ENCODE measurements around the gene ZNF710. TPM values are rescaled to one million over a fixed set of nuclear protein-coding genes. Genes with fewer than 3 reads are reported as not detected.

ZNF710 gene, protein sequence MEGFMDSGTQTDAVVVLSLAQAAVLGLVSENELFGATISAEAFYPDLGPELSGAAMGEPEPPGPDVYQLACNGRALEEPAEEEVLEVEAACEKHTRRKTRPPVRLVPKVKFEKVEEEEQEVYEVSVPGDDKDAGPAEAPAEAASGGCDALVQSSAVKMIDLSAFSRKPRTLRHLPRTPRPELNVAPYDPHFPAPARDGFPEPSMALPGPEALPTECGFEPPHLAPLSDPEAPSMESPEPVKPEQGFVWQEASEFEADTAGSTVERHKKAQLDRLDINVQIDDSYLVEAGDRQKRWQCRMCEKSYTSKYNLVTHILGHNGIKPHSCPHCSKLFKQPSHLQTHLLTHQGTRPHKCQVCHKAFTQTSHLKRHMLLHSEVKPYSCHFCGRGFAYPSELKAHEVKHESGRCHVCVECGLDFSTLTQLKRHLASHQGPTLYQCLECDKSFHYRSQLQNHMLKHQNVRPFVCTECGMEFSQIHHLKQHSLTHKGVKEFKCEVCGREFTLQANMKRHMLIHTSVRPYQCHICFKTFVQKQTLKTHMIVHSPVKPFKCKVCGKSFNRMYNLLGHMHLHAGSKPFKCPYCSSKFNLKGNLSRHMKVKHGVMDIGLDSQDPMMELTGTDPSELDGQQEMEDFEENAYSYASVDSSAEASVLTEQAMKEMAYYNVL
- total RNA-seq: 14.9 TPM

DNA sequence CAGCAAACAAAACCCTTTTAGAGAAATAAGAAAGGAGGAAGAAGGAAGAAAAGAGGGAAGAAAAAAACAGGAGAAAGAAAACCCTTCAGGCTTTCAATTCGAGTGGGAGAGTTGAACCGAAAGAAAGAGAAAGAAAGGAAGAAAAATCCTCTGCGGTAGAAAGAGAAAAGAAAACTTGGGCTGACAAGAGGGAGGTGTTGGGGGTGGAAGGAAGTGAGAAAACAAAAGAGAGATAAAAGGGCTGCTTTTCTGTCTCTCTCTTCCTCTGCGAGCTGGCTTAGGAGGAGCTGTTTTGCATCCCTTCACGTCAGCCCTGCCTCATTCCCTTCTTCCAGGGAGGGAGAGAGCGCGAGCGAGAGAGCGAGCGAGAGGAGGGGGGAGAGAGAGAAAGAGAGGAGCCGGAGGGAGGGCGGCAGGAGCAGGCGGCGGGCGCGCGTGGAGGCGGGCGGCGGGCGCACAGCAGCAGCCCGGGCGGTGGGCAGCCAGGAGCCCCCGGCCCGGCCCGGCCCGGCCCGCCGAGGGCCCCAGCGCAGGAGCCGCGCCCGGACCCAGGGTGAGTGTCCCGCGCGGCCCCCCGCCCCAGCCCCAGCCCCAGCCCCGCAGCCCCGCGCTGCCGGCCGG, at the start of gene ZNF710:
TSS of gene ZNF710 (plus strand) at position 263 of the 621 bp plus-strand sequence. CDS start 65,814 bp downstream, outside the sequence.

DNA sequence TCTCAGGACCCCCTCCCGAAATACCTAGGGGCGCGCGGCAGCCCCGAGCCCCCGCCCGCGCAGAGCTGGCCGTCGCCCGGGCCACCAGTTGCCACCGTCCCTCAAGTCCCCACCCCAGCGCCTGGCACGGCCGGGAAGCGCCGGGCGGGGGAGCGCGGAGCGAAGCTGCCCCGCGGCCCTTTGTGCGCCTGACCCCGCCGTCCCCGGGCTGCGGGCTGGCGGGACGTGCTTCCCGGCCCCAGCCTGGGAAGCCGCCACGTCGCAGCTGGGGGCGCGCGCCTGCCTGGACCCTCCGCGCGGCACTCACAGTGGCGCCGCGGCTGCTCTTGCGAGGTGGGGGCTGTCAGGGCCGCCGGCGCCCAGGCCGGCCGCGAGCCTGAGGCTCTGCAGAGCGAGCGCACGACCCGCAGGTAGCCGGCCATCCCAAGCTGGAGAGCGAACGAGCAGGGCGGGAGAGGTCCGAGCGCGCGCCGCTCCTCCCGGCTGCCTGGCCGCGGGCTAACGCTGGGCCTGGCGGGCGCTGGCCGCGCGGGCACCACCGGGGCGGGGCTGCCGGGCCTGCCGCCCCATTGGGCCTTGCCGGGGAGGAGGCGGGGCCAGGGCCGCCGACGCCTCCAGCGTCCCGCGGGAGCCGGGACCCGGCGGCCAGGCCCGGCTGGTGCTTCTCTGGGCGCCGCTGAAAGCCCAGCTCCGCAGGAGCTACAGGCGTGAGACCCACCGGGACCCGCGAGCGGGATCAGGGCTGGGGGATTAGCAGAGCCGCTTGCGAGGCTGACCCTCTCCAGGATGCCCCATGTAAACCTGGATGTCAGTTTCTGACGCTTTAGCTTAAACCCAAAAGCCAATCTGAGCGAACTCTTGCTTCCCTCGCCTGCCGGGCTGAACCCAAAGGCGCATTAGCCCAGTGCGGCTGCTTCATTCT, 101.1 kb downstream of the ZNF710 start, which contains the start of gene IDH2:
TSS of gene IDH2 (minus strand) at position 500 of the 922 bp plus-strand sequence. CDS start at position 422, 78 bp downstream.

Small RNAs within 50 kb of the gene (small RNA-seq; reads per million reads assigned to genes)
- gene MIR3174 (ENCODE audit: low replicate concordance) (not detected), gene RF00066 (ENCODE audit: low replicate concordance) (not detected)

Other genes starting within 250 kb of the ZNF710 start
- gene MESP2, start 225.0 kb upstream of the ZNF710 start, total RNA-seq: 0.41 TPM
- gene ANPEP, start 186.5 kb upstream of the ZNF710 start, total RNA-seq: 64.5 TPM
- 30.5 TPM for gene AP3S2, start 107.3 kb upstream of the ZNF710 start, total RNA-seq
- gene ARPIN, start 88.4 kb upstream of the ZNF710 start, total RNA-seq: 21.7 TPM
- gene IDH2, start 101.1 kb downstream of the ZNF710 start, total RNA-seq: 191 TPM
- gene SEMA4B, start 200.0 kb downstream of the ZNF710 start, total RNA-seq: 66.7 TPM
- gene CIB1, start 232.6 kb downstream of the ZNF710 start, total RNA-seq: 19.7 TPM
- gene GDPGP1, start 232.9 kb downstream of the ZNF710 start, total RNA-seq: 8.3 TPM
- 1.3 TPM for gene TTLL13, start 248.2 kb downstream of the ZNF710 start, total RNA-seq

Data from metanephros (tissue), 2 donors.